ENCODE results near the gene CFAP299.
"Not testable (repeated sequence)": the region's sequence is repeated elsewhere in the genome, so short reads cannot be mapped to it uniquely, and the experiment has no call there.

Gene CFAP299

GRCh38 chr4:80749558-80749957 lies 414.0 kb downstream of the CFAP299 start:
- DNase-seq, result not testable (repeated sequence)

- DNase-seq, result no peak
Measured at GRCh38 chr4:80751200-80751599, 415.7 kb downstream of the CFAP299 start.

- no peak for DNase-seq
Measured at GRCh38 chr4:80767944-80768343, 432.4 kb downstream of the CFAP299 start.

GRCh38 chr4:80776168-80776567 lies 440.6 kb downstream of the CFAP299 start:
- no peak for DNase-seq

- DNase-seq, result no peak
Measured at GRCh38 chr4:80781431-80781830, 445.9 kb downstream of the CFAP299 start.

- no peak for DNase-seq
Measured at GRCh38 chr4:80787306-80787705, 451.8 kb downstream of the CFAP299 start.

GRCh38 chr4:80788798-80789197 lies 453.3 kb downstream of the CFAP299 start:
- no peak for DNase-seq

- DNase-seq, result no peak
Measured at GRCh38 chr4:80790152-80790551, 454.6 kb downstream of the CFAP299 start.

- not testable (repeated sequence) for DNase-seq
Measured at GRCh38 chr4:80793660-80794059, 458.1 kb downstream of the CFAP299 start.

- DNase-seq, result no peak
Measured at GRCh38 chr4:80798082-80798481, 462.6 kb downstream of the CFAP299 start.

GRCh38 chr4:80800719-80801118 lies 465.2 kb downstream of the CFAP299 start:
- DNase-seq, result not testable (repeated sequence)

- DNase-seq, result no peak
Measured at GRCh38 chr4:80803337-80803736, 467.8 kb downstream of the CFAP299 start.

- DNase-seq, result no peak
Measured at GRCh38 chr4:80806472-80806871, 470.9 kb downstream of the CFAP299 start.

GRCh38 chr4:80809039-80809729 lies 473.7 kb downstream of the CFAP299 start:
- peak; percentile 56 for DNase-seq

- DNase-seq, result no peak
Measured at GRCh38 chr4:80811406-80811805, 475.9 kb downstream of the CFAP299 start.

GRCh38 chr4:80812145-80812544 lies 476.6 kb downstream of the CFAP299 start:
- no peak for DNase-seq

GRCh38 chr4:80814266-80814665 lies 478.7 kb downstream of the CFAP299 start:
- no peak for DNase-seq

- DNase-seq, result no peak
Measured at GRCh38 chr4:80831383-80832361, 496.1 kb downstream of the CFAP299 start.

- no peak for DNase-seq
Measured at GRCh38 chr4:80839281-80839680, 503.8 kb downstream of the CFAP299 start.

GRCh38 chr4:80839792-80840191 lies 504.3 kb downstream of the CFAP299 start:
- no peak for DNase-seq

- no peak for DNase-seq
Measured at GRCh38 chr4:80840396-80840795, 504.9 kb downstream of the CFAP299 start.

GRCh38 chr4:80841587-80842281 lies 506.2 kb downstream of the CFAP299 start:
- DNase-seq, result no peak

GRCh38 chr4:80846210-80846609 lies 510.7 kb downstream of the CFAP299 start:
- no peak for DNase-seq

Measured in NCI-H1417 treated with DMSO at 0.1 percent for 48 hours (cell line).